T47D (cell line): Measurements from ENCODE around the gene SRCIN1.

Experiments
- DNase-seq, 2 experiments: peaks; one replicate each; pipeline versions ENCODE4 v3.0.0 to v3.0.0-alpha.2; 2011 to 2012; ENCODE audit warnings: low read depth in 1 of 2, low spot score in 1 of 2
- JUND ChIP-seq: IDR thresholded peaks from 2 replicates; pipeline ENCODE4 v1.6.1; 2012; ENCODE audit warnings: low read depth
- in situ Hi-C: cut with HindIII; loops from 2 replicates; pipeline ENCODE4 v1.10.0; 2016; ENCODE audit warnings: low sequenced_read_pairs, low pct_unique_long_range_greater_than_20kb

The SRCIN1 gene

DNA sequence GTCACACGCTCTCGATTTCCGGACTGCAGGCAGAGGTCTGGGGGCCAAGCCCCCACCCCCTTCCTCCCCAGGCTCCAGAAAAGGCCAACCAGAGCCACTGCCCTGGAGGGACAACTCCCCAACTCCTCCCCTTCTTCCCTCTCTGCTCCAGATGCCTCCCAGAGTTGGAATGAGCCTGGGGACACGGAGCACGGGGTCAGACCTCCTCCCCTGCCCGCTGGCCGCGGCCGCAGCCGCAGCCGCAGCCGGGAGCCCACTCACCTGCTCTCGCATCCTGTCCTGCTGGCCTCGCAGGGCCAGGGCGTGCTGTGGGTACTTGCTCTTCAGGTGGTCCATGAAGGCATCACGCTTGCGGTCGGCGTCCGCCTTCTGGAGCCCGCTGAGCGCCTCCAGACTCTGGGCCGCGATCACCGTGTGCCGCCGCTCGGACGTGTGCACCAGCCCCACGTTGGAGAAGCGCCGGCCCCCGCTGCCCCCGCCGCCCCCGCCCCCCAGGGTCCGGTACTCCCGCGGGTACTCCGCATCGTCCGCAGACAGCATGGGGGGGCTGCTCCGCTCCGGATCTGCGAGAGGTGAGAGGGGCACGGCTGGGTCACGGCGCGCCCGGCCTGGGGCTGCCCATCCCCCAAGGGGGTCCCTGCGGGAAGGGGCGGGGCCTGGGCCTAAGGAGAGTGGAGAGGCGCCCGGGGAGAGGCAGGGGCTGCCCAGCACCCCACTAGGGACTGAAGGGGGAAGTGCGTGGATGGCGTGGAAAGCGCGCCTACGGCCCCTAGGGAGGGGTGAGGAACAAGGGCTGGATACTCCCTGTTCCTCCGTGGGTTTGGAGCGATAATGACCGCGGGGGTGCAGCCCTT is 27.3 kb downstream of the SRCIN1 start:
- DNase-seq: no peak
- TF ChIP-seq JUND: no peak
- in situ Hi-C loops: no loop called here

DNA sequence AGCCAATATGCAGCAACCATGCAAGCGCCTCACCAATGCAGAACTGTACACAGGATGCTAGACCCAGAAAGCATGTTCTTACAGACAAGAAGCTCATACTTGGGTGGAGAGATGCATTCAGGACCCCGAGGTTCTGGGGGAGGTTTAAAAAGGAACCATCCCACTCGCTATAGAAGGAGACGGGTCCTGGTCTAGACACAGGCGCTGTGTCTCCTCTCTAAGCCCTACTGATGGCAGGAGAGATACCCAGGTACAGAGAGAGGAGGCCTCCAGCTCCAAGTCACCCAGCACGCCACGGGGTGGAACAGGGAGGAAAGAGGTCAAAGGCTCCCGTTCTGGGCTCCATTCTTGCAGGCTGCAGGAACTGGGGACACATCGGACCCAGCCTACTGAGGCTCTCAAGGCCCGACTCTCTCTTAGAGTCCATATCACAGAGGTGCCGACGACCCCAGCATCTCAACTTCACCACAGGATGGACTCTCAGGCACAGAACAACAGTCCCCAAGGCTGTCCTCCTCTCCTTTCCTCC is 28.0 kb downstream of the SRCIN1 start:
- no peak for TF ChIP-seq JUND
- DNase-seq: no peak
- in situ Hi-C loops: no loop called here

DNA sequence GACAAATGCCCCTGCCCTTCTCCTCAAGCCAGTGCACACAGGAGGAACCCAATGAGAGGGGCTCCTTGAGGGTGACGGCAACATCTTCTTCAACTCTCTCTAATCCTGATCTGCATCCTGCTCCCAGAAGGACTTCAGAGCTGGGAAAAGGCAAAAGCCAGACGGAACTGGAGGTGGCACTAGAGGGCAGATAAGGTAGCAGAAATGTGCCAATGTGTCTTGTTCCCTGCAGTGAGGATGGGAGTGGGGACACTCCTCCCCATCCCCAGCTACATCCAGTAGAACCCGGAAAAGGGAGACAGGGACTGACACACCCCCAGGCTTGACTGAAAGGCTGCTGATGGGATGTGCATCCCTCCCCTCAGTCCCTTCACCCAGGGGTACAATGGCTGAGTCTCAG is 28.5 kb downstream of the SRCIN1 start:
- in situ Hi-C loops: no loop called here
- no peak for DNase-seq
- no peak for TF ChIP-seq JUND

DNA sequence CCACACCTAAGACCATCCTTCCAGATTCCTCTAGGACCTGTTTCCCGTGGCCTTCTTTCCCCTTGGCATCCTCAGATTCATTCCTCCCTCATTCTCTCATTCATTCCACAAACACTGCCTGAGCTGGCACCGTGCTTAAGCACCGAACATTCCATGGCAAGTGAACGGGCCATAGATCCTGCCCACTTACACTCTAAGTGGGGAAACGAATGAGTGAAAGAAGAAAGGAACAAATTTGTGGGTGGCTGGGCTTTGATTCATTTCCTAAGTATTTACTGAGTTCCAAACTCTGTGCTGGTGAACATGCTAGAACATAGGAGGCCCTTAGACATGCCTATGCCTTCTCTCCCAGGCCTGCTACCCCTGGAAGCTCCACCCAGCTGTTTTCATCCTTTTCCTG is 30.0 kb downstream of the SRCIN1 start:
- DNase-seq: no peak
- no peak for TF ChIP-seq JUND
- in situ Hi-C loops: no loop called here

DNA sequence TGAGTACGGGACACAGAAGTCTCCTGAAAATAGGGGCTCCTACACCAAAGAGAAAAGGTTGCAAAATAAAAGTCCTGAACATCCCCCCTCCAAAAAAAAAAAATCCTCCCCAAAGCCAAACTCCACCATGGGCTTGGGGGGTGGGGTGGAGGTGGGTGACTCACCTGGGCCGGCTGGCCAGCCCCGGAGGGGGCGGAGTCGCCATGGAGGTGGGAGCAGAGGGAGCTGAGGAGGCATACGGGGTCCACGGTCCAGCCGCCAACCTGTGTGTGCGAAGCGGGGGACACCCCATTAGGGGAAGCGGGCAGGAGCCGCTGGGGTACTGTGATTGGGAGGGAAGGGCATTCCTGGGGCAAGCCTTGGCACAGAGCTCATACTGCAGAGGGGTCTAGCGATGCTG is 31.0 kb downstream of the SRCIN1 start:
- in situ Hi-C loops: no loop called here
- DNase-seq: no peak
- no peak for TF ChIP-seq JUND

DNA sequence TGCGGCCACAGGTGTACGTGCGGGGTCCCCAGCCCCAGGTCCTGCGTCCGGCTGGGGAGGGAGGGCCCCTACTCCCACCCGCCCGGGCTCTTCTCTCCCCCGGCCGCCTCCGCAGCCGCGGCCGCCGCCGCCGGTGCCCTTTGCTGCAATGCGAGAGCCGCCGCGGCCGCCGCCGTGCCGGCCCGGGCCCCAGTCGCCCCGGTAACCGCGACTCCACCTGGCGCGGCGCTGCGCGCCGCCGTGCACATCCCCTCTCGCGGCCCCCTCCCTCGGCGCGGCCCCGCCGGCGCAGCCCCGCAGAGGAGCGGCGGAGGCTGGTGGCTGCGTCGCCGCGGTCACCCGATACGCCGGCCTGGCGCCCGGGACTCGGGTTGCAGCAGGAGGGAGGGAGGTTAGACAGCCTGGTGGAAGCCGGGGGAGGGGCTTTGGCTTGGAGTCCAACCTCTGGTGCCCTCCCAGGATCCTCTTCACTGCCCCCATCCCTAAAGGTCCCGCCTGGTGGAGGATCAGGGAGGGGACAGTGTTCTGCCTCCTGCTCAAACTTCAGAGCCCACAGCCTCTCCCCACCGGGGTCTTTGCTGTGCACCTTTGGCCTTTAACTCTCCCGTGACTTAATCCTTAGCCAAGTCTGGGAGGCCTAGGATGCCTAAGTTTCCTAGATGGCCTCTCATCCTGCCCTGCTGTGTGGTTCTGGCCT is 32.9 kb downstream of the SRCIN1 start:
- in situ Hi-C loops: no loop called here
- TF ChIP-seq JUND: no peak
- peak; percentile 36 to 80 for DNase-seq

DNA sequence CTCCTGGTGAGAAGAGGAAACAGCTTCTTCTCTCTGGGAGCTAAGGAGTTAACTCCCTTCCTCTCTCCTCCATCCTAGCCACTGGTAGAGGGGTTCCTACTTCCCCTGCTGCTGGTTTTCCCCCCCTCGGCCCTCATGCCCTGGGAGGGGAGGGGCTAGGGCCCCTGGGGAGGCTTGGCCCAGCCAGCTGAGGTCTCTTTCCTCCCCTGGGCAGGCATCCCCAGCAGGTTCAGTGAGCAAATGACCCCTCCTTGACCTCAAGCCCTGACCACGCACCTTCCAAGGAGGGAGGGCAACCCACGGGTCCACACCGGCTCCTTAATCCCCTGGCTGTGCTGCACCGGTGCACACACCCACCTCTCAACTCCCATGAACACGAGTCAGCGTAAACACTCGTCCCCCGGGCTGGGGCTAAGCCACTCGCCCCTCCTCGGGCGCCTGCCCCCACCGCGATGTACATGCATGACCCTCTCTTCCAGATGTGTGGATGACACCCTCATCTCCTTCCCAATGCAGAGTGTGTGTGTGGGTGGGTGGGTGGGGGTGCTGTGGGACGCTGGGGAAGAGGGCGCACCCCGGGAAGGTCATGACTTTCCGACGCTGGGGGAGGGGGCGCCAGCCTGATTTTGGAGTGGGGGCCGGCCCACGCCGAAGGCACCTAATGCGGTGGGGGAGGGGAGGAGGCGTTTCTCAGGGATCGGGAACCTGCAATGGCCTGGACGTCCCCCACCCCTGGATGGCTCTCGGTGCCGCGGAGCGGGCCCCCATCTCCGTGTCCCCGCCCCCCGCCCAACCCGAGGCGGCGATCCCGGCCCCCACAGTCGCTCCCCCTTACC is 33.7 kb downstream of the SRCIN1 start:
- no peak for DNase-seq
- no peak for TF ChIP-seq JUND
- in situ Hi-C loops: no loop called here

DNA sequence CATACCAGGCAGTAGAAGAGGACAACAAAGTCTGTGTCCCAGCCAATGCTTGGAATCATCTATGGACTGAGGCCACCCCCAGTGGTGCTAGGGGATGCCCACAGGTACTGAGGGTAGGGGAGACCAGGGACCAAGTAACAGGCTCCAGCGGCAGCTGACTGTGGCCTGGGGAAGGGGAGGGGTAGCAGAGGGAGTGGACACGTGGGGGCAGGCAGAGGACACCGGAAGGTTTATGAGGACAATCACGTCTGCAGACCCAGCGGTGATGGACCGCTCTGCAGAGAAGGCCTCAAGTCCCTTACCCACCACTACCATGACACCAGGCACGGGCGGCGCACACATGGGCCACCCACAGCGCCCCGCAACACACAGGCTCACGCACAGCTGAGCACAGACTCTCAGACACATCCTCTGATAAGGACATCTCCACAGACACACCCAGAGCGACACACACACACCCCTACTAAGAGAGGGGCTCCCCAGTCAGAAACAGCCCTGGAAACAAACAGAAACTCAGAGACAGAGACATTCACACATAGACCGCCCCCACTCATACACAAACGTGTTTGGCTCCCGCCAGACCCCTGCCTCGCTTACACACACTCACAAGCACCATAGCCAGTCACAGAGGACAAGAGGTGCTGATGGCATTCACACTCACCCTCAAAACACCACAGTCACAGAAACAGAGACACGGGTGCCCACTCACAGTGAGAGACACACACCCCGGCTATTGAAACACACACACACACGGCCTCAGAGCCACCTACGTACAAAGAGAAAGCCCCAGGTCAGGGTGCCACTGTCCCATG is 35.8 kb downstream of the SRCIN1 start:
- in situ Hi-C loops: no loop called here
- no peak for TF ChIP-seq JUND
- no peak for DNase-seq

DNA sequence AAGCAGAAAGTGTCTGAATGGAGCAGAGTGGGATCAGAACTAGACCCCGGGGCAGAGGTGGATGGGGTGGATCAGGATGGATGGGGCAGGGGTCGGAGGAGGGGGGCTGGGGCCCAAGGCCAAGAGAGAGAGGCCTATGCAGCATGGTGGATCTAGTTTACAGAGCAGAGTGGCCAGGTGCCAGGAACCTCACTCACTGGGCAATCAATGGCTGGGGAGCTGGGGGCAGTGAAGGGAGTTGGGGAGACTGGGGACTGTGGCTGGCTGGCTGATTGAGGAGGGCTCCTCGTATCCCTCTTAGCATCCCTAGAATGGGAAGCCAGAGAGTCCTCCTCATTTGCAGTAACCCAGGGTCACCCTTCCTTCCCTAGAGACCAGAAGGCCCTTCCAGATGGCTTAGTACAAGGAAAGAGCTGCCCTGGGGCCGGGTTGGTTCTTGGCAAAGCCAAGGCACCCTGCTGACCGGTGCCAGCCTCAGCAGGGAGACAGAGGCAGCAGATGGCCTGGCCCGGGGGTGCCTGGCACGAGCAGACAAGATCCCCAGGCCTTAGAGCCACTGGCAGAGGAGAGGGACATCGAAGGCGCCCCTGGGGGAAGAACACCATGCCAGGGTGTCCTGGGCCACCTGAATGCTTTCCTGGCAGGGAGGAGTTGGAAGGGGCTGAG is 36.8 kb downstream of the SRCIN1 start:
- TF ChIP-seq JUND: no peak
- in situ Hi-C loops: no loop called here
- no peak for DNase-seq

DNA sequence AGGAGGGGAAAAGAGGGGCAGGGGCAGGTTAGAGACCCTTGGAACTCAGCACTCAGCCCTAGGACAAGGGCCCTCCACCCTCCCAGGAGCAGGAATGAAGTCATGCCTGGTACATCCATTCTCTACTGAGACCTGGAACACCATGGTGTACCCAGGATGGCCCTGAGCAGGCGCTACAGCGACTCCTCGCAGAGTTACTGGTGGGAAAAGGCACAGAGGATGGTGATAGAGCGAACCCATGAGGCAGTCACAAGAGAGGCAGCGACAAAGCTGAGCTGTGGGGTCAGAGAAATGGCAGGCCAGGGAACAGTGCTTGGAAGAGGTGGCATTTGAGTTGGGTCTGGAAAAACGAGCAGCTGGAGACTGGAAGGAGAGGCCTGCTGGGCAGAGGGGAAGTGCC is 37.5 kb downstream of the SRCIN1 start:
- in situ Hi-C loops: no loop called here
- no peak for DNase-seq
- no peak for TF ChIP-seq JUND

DNA sequence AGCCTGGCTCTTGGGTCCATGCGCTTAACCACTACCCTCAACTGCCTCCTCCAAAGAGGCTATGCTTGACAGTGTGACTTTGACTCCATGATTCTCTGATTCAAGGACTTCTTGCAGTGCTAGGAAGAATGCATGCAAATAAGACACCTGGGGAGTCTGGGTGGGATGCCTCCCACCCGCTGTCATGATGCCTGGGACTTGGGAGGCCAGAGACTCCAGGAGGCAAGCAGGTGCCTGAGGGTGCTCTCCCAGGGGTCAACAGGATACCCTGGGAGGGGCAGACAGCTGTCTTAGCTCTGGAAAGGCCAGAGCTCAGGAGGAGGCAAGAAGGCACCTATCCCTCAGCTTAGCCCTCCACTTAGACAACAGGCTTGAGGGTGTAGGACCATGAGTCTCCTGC is 38.4 kb downstream of the SRCIN1 start:
- in situ Hi-C loops: no loop called here
- TF ChIP-seq JUND: no peak
- no peak for DNase-seq

- no peak for DNase-seq
- in situ Hi-C loops: no loop called here
- no peak for TF ChIP-seq JUND
Observed at GRCh38 chr17:38566666-38567031, 39.1 kb downstream of the SRCIN1 start.
